ENCODE results near the gene GUCY1A2.
"Not testable (repeated sequence)": the region's sequence is repeated elsewhere in the genome, so short reads cannot be mapped to it uniquely, and the experiment has no call there.

Gene GUCY1A2

GRCh38 chr11:107018219-107018901, at the start of gene GUCY1A2:
Gene GUCY1A2 (minus strand): TSS chr11:107018476. CDS start chr11:107018055, 421 bp downstream.
- DNase-seq (ENCODE audit: low read depth), result no peak

DNA sequence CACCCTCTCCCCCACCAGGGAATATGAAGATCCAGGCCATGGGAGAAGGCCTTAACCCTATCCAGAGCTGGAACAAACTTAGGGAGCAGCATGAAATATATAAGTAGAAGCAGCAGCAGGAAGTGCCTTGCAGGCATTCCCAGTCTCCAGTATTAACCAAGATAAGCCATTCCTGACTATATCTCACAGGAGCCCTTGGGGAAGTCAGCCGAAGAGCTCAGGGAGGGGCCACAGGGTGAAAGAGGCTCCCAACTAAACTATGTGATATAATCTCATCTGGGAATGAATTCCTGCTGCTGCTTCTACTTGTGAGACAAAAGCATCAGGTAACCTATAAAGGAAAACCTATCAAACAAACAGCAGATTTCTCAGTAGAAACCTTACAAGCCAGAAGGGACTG, 36.1 kb upstream of the GUCY1A2 start:
- no peak for DNase-seq (ENCODE audit: low read depth)

DNA sequence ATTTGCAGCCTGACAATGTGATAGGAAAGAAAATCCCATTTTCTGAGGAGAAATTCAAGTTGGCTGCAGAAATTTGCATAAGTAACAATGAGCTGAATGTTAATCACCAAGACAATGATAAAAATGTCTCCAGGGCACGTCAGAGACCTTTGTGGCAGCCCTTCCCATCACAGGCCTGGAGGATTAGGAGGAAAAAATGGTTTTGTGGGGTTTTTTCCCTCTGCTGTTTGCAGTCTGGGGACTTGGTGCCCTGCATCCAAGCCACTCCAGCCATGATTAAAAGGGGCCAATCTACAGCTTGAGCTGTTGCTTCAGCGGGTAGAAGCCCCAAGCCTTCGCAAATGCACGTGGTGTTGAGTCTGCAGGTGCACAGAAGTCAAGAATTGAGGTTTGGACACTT, 33.1 kb upstream of the GUCY1A2 start:
- DNase-seq (ENCODE audit: low read depth), result not testable (repeated sequence)

DNA sequence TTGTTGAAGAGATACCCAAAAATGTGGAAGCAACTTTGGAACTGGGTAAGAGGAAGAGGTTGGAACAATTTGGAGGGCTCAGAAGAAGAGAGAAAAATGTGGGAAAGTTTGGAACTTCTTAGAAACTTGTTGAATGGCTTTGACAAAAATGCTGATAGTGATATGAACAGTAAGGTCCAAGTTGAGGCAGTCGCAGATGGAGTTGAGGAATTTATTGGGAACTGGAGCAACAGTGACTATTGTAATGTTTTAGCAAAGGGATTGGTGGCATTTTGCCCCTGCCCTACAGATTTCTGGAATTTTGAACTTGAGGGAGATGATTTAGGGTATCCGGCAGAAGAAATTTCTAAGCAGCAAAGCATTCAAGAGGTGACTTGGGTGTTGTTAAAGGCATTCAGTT, 32.6 kb upstream of the GUCY1A2 start:
- not testable (repeated sequence) for DNase-seq (ENCODE audit: low read depth)

DNA sequence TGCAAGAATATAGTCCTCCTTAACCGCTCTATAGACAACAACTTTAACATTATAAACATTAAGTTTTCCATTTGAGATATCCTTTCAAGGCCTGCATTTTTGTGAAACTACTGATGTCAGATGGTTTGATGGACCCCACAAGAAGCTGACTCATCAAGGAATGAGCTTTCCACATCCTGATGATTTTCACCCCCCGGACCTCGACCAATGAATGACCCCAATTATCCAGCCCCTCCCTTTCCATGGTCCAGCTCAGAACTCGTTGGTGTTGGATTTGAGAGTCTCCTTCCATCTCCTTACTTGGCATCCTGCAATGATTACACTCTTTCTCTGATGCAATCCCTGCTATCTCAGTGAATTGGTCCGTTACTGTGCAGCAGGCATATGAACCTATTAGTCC, 31.8 kb upstream of the GUCY1A2 start:
- DNase-seq (ENCODE audit: low read depth), result no peak

GRCh38 chr11:107044503-107044902, 26.2 kb upstream of the GUCY1A2 start:
- DNase-seq (ENCODE audit: low read depth), result no peak

DNA sequence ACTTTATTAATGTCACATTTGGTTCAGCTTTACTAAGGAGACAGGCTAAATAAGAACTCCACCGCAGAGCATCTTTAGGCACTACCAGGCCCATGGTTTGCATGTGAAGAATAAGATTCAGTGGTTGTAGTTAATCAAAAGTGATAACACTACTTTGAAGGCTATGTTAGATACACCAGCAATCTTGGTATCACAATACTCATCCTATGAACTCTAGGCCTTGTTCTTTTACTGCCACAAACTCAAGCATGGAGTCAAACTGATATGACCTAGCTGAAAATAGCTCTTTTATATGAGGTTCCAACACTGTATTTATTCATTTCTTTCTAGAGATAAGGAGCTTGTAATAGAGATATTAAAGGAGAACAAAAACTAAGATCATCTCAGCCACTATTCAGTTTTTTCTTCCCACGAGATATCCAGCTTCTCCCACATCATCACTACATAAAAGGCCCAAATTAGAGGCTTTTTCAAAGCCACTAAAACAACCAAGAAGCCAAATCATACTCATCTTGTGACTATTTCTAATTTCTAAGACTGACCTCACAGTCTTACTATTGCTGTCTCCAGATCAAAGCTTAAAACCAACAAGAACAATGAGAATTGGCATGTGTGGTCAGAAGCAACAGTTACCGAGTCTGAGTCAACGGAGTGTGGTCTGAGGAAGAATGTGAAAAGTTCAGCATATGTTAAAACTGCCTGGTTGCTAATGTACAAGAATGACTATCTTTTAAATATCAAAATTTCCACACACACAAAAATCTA, 25.1 kb upstream of the GUCY1A2 start:
- DNase-seq (ENCODE audit: low read depth), result no peak

DNA sequence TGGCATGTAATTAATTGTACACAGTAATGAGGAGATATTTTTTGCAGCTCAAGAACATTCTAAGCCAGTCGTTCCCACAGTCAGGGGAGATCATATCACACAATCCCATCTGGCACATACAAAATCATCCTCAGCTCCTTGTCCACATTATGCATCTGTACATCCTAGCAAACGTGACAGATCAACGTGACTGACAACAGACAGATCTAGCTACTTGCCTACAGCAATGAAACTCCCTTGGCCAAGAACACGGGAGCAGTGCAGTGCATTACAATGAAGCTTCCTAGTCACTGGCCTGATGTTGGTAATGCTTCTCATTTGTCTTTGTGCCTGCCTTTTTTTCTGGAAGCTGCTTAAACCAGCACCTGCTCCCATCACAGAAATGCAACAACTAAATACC, 24.5 kb upstream of the GUCY1A2 start:
- no peak for DNase-seq (ENCODE audit: low read depth)

DNA sequence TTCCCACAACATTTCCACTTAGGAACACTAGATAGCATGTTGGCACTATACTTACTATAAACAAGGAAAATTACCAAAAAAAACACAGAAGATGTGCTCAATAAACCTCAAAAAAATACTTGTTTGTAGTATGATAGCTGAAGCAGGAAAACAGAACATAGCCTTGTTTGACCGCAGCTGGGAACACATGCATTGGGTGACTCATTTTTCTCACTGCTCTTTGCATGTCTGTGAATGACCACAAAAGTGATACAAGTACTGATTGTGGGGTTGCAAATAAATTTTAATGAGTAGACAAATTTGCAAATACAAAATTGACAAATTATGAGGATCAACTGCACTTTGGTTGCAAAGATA, 22.8 kb upstream of the GUCY1A2 start:
- no peak for DNase-seq (ENCODE audit: low read depth)

DNA sequence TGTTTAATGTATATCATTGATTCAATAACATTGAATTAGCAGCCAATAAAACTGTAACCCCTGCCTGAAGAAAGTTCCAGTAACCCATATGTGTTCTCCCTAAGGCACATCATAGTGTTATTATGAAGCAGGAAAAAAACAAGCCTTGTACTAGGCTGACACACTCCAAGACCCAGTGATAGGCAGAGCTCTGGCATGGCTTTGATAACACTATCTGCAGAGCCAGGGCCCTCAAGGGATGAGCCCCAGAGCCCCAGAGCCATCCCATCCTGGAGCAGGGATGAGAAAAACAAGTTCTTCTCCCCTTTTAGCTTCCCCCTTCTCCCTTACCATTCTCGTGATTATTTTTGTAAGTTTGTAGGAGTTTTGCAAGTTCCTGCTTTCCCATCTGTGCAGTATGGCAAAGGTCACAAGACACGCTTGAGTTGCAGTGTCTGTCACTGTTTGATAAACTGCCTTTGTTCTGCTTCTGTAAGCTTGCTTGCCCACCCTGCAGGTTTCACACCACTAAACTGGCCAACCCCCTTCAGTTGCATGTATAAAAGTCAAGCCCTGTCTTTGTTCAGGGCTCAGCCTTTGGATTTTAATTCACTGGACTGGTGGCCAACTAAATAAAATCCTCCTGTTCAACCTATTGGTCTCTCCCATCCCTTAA, 22.3 kb upstream of the GUCY1A2 start:
- DNase-seq (ENCODE audit: low read depth), result no peak

GRCh38 chr11:107025673-107026072, 7.4 kb upstream of the GUCY1A2 start:
- DNase-seq (ENCODE audit: low read depth), result no peak

- no peak for DNase-seq (ENCODE audit: low read depth)
Observed at GRCh38 chr11:107020594-107020993, 2.3 kb upstream of the GUCY1A2 start.

DNA sequence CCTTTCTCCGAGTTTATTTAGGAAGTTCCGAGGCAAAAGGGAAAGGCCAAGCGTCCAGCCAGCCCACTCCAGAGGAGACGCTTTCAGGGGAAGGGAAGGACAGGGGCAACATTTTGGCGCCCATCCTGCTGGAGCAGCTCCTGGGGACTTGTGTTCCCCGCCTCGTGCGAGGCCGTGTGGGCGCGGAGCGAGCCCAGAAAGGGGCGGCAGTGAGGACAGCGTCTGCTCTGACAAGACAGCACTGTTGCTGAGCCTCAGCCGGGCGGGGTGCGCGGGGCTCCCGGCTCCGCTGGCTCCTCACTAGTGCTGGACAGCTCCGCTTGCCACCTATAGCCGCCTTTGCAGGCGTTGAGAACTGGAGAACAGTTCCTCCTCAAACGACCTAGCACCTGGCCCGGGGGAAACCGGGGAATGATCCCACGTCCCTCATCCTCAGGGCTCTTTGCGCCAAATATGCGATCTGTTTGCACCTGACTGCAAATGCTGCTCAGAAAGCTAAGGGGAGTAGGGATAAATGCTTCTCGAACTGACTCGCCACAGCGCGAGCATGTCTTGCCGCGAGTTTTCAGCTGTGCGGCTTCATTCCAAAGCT, 722 bp upstream of the GUCY1A2 start:
- DNase-seq (ENCODE audit: low read depth), result no peak

DNA sequence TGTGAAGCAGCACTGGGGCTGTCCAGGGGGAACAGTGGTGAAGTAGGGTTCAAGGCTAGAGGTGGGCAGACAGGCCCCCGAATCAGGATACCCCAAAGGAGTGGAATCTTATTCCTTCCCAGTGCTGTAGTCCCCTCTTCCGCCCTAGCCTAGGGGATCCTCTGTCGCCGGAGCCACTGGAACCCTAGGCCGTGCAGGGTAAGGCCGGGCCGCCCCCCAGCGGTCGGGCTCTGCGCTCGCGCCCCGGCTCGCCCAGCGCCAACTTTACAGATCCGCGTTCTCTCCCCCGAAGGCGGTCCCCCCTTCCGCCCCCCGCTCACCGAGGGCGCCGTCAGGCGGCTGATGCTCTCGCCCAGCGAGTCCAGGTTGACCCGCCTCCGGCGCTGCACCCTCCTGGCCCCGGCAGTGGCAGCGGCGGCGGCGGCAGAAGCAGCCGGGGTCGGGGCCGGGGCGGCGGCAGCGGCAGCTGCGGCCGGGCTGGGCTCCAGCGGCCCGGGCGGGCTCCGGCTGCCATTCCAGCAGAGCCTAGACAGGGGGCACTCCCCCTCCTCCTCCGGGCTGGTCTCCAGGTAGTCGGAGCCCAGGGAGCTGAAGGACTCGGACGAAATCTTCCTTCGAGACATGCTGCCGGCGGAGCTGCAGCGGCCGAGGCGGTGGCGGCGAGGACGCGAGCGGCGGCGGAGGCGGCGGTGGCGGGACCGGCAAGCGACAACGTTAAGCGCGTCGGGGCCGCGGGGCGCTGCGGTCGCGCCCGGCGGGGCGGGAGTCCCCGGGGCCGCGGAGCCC, 650 bp downstream of the GUCY1A2 start:
- no peak for DNase-seq (ENCODE audit: low read depth)

DNA sequence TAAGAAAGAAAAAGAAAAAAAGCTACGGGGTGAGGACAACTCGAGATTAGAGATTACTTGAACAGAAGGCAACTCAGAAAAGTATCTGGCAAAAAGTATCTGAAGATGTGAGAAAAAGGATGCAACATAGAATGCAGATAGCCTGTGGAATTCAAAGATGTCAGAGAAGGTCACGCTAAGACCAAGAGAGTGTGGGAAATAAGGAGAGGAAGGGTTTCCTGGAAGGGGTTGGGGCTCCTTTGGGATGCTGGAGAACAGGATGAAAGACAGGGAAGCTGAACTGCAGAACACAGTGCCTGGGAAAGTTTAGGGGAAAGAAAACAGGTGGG, 1.2 kb downstream of the GUCY1A2 start:
- DNase-seq (ENCODE audit: low read depth), result no peak

- DNase-seq (ENCODE audit: low read depth), result no peak
Observed at GRCh38 chr11:107014871-107015270, 3.4 kb downstream of the GUCY1A2 start.

DNA sequence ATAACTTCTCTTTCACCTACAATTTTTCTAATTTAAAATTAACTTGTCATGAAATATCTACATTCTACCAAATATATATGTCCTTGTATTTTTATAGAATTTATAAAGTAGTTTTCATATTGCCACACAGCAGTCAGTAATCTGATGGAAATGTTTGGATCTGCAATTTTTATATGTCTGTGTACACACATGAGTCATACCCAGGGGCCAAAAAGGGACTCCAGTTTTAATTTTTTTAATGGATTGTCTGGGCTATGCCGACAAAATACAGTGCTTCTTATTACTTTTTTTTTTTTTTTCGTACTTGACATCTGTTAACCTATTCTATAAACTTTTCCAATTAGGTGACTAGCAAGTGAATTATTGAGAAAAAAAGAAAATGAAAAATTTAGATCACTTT, 6.3 kb downstream of the GUCY1A2 start:
- no peak for DNase-seq (ENCODE audit: low read depth)

- DNase-seq (ENCODE audit: low read depth), result no peak
Observed at GRCh38 chr11:107009190-107009589, 9.1 kb downstream of the GUCY1A2 start.

DNA sequence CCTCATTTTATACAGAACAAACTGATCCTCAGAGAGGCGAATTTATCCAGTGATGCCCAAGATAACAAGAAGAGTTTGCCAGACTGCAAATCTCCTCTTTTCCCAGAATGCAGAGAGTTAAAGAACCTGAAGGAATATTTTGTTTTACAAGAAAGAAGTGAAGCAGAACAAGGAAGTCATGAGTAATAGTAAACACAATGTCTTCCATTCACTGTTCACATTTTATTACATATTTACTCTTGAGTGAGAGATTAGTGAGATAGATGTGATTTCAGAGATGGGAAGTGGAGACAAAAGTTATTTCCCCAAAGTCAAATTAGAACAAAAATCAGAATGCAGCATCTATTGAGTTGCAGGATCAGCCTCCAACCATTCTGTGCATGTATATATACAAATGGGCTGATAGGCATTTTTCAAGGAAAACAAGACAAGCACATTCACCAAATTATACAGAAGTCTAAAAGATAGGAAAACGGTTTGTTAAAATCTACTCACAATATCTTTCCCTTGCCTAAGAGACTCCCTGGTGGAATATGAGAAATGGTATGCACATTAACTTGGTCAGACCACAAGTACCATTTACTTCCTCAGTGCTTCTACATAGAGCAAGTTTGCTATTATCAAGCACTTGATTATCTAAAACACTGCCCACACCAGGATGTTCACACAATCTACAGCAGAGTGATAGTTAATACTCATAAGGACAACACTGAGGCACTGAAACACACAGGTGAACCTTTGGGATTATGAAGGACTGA, 12.0 kb downstream of the GUCY1A2 start:
- no peak for DNase-seq (ENCODE audit: low read depth)

GRCh38 chr11:106999196-106999595, 19.1 kb downstream of the GUCY1A2 start:
- no peak for DNase-seq (ENCODE audit: low read depth)

DNA sequence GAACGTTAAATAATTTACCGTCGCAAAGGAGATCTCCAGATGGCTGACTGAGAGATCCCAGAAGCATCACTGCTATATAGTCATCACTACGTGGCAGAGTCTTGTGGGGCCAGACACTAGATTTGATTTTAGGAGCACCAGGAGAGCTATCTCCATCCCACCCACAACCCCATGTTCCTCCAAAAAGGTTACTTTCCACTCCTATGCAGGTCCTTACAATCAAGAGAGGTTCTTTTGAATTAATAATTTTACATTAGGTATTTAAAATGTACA, 19.4 kb downstream of the GUCY1A2 start:
- DNase-seq (ENCODE audit: low read depth), result no peak
